ENCODE measurements around the gene TNS1.

The TNS1 gene

GRCh38 chr2:217848351-217848957, 154.3 kb downstream of the TNS1 start:
- DNase-seq (no peak), ATAC-seq (peak; percentile 29)

GRCh38 chr2:217847552-217848350, 155.0 kb downstream of the TNS1 start:
- ATAC-seq (no peak), DNase-seq (no peak)

- ATAC-seq, result no peak
Observed at GRCh38 chr2:217847115-217847514, 155.7 kb downstream of the TNS1 start.

GRCh38 chr2:217846321-217846743, 156.5 kb downstream of the TNS1 start:
- DNase-seq (no peak), ATAC-seq (no peak)

More at GRCh38 chr2:217847115-217847514, 155.7 kb downstream of the TNS1 start:
- DNase-seq, result no peak

- ATAC-seq (no peak), DNase-seq (no peak)
Observed at GRCh38 chr2:217845301-217845700, 157.5 kb downstream of the TNS1 start.

GRCh38 chr2:217844696-217845095, 158.1 kb downstream of the TNS1 start:
- no peak for ATAC-seq
- no peak for DNase-seq

- no peak for DNase-seq
- ATAC-seq, result no peak
Observed at GRCh38 chr2:217843324-217843723, 159.5 kb downstream of the TNS1 start.

GRCh38 chr2:217842017-217842416, 160.8 kb downstream of the TNS1 start:
- DNase-seq (no peak), ATAC-seq (no peak)

GRCh38 chr2:217840522-217840921, 162.3 kb downstream of the TNS1 start:
- DNase-seq (no peak), ATAC-seq (no peak)

- no peak for ATAC-seq
- no peak for DNase-seq
Observed at GRCh38 chr2:217839750-217840107, 163.1 kb downstream of the TNS1 start.

GRCh38 chr2:217839073-217839749, 163.6 kb downstream of the TNS1 start:
- DNase-seq (no peak), ATAC-seq (no peak)

- DNase-seq, result no peak
- no peak for ATAC-seq
Observed at GRCh38 chr2:217838409-217838831, 164.4 kb downstream of the TNS1 start.

- no peak for ATAC-seq
- DNase-seq, result no peak
Observed at GRCh38 chr2:217837530-217837929, 165.3 kb downstream of the TNS1 start.

GRCh38 chr2:217836901-217837491, 165.8 kb downstream of the TNS1 start:
- DNase-seq (no peak), ATAC-seq (no peak)

- no peak for DNase-seq
- no peak for ATAC-seq
Observed at GRCh38 chr2:217835931-217836891, 166.6 kb downstream of the TNS1 start.

- DNase-seq, result no peak
- ATAC-seq, result no peak
Observed at GRCh38 chr2:217834744-217835513, 167.9 kb downstream of the TNS1 start.

- ATAC-seq (no peak), DNase-seq (no peak)
Observed at GRCh38 chr2:217834057-217834620, 168.7 kb downstream of the TNS1 start.

GRCh38 chr2:217833439-217833838, 169.4 kb downstream of the TNS1 start:
- DNase-seq, result no peak
- ATAC-seq, result no peak

GRCh38 chr2:217832987-217833386, 169.8 kb downstream of the TNS1 start:
- no peak for DNase-seq

GRCh38 chr2:217832115-217832514, 170.7 kb downstream of the TNS1 start:
- DNase-seq (no peak), ATAC-seq (no peak)

More at GRCh38 chr2:217832987-217833386, 169.8 kb downstream of the TNS1 start:
- no peak for ATAC-seq

Data from stimulated activated naive CD8-positive, alpha-beta T cell treated with anti-CD3 and anti-CD28 coated beads, Interleukin-15, Interleukin-2, amounts not matched to agents 100 U/mL and 50 U/mL, for 24 hours (primary cell).